Measurements from ENCODE around the gene GSAP.
"Not testable (repeated sequence)": the region's sequence is repeated elsewhere in the genome, so short reads cannot be mapped to it uniquely, and the experiment has no call there.

GSAP gene

DNA sequence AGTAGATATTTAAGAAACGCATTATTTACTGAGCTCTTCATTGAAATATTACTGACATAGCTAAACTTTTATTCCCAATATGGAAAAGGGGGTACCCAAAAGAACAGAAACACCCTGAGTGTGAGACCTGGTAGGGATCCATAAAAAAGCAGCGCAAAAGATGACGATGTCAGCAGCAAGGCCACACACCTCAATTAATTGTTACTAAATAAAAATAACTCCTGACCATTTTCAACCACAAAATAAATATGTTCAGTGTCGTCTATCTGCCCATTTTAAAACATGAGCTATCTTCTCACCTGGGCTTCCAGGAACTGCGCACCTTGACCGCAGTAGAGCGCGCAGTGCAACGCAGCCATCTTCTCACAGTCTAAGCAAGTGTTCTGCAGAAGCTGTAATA lies 61.2 kb downstream of the GSAP start:
- no peak for DNase-seq (ENCODE audit: low read depth)

DNA sequence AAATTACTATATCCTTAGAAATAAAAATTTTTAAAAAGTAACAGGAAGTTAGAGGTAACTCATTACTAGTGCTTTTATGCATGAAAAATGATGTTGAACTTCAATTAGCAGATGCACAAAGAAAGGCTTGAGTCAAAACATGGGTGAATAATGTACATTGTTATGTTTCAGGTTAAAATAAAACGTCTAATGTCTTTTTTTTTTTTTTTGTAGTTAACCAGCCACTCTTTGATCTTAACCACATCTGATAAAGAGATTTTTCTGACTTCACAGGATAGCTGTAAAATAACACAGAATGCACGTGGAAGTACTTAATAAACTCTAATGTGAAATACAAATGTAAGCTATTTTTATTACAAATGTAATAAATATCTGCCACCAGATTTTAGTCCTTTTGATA lies 61.7 kb downstream of the GSAP start:
- DNase-seq (ENCODE audit: low read depth) = no peak

DNA sequence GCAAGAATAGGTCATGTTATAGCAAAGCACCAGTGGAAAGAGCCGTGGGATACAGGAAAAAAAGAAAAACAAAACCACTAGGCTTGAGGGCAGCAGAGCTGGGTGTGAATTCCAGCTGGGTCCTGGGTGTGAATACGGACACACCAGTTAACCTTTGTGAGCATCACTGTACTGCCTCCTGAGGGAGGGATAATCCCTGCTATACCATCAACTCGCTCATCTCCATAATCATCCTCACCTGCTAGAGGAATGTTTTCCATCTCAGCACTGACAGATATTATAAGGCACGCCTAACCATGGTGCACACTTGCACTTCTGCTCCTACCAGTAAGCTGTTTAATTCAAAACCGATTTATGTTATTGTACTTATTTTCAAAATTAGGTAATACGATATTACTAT lies 62.2 kb downstream of the GSAP start:
- DNase-seq (ENCODE audit: low read depth) = no peak

DNA sequence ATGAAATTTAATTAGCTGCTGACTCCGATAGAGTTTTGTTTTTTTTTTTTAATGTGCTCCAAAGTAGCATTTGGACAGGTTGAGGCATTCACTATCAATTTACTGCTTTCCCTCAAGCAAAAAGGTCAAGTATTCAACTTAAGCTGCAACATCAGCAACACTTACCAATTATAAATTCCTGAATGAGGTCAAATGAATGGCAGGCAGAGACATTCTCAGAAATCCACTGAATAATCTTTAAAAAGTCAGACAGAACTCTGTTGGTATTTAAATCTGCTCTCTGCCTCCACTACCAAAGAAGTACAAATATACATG lies 62.8 kb downstream of the GSAP start:
- no peak for DNase-seq (ENCODE audit: low read depth)

DNA sequence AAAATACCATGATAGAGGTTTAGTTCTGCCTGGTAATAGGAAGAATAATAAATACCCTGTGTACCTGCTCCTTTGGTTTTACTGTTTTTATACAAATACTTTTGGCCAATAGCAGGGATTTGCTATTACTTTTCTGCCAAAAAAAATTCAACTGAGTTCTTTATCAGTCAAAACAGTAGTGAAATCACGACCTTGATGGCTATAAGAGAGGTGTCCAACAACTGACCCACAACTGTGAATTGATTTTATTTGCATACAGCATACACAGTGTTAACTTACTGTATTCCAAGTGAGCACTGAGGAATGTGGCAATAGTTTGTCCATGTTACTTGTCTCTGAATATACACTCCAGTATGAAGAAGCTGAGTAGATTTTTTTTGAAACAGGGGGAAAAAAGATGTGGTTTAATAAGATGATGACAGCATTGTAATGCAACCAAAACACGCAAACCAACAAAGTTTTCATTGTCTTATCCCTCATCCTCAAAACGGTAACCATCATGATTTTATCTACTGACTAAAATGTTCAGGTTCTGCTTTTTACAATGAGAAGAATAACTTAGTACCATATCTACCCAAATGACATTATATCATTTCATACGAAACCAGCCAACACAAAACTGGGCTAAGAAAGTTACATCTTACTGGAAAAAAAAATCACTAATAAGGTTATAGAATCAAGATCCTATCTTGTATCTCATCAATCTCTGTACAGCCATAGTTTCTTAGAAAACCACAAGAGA lies 63.3 kb downstream of the GSAP start:
- no peak for DNase-seq (ENCODE audit: low read depth)

DNA sequence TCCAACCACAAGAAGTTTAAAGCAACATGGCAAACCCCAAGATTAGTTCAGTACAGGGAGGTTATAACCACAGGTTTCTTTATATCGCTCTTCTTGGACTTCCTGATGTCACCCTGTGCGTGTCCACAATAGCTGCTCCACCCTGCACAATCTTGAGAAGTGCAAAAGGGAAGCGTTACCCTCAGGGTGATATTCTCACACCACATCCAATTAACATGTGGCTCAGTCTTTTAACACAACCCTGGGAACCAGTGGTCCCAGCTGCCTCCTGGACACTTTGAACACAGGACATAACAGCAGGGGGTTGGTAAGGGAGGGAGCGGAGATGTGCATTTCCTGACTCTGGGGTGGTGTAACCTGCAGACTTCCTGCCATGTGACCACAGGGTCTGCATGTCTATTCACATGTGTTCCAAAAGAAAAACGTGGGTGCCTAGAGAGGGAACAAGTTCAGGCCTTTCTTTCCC lies 64.6 kb downstream of the GSAP start:
- peak; percentile 21 for DNase-seq (ENCODE audit: low read depth)

DNA sequence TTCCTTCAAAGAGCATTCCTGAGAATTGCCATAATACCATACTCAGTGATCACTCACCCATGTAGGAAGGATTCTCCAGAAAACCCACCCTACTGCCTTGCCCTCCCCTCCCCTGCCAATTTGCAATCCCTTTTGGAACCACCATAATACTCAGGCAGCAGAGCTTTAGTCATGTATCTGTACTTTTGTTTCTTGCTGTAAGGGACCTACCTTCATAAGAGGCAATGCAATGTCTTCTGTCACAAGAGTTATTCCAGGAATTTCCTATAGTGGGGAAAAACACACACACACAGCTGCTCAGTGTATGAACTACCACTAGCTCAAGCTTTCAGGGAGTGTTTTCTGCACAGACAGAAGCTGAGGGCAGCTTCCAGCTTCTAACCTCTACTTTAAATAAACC lies 67.0 kb downstream of the GSAP start:
- no peak for DNase-seq (ENCODE audit: low read depth)

DNA sequence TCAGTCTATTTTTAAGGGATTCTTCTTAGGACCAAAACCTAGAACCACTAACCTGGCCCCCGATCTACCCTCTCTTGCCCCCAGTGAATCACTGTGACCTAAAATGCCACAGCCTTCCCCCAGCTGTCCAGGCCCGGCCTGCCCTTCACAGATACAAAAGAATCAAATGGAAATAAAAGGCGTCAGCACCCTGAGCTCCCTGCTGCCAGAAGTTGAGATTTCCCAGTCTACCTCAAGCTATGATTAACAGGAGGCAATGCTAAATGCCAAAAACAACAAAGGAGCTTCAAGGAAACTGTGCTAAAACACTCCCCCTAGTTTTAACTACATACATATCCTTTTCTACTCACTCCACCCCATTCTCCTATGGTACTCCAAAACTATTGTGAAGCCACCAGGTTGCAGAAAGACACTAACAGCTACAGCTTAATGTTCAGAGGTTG lies 67.8 kb downstream of the GSAP start:
- no peak for DNase-seq (ENCODE audit: low read depth)

DNA sequence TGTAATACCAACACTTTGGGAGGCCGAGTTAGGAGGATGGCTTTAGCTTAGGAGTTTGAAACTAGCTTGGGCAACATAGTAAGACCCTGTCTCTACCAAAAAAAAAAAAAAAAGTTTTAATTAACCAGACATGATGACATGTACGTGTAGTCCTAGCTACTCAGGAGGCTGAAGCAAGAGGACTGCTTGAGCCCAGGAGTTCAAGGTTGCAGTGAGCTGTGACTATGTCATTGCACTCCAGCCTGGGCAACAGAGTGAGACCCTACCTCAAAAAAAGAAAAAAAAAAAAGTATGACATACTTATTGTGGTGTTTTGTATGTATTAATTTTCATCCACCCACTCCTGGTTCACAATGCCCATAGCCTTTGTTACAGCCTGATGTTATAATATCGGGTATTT lies 69.7 kb downstream of the GSAP start:
- no peak for DNase-seq (ENCODE audit: low read depth)

DNA sequence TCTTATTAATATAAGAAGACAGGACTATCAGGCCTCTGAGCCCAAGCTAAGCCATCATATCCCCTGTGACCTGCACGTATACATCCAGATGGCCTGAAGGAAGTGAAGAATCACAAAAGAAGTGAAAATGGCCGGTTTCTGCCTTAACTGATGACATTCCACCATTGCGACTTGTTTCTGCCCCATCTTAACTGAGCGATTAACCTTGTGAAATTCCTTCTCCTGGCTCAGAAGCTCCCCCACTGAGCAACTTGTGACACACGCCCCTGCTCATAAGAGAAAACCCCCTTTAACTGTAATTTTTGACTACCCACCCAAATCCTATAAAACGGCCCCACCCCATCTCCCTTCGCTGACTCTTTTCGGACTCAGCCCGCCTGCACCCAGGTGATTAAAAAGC lies 70.7 kb downstream of the GSAP start:
- DNase-seq (ENCODE audit: low read depth) = not testable (repeated sequence)

DNA sequence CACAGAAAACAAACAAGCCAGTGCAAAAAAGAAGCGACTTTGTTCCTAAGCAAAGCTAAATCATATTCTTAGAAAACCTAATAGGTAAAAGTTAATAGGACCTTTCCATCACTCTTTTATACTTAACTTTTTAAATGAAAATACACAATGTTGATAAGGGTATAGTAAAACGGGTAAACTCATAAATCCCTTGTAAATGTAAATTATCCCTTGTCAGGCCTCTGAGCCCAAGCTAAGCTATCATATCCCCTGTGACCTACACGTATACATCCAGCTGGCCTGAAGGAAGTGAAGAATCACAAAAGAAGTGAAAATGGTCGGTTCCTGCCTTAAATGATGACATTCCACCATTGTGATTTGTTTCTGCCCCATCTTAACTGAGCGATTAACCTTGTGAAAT lies 76.4 kb downstream of the GSAP start:
- DNase-seq (ENCODE audit: low read depth) = no peak

DNA sequence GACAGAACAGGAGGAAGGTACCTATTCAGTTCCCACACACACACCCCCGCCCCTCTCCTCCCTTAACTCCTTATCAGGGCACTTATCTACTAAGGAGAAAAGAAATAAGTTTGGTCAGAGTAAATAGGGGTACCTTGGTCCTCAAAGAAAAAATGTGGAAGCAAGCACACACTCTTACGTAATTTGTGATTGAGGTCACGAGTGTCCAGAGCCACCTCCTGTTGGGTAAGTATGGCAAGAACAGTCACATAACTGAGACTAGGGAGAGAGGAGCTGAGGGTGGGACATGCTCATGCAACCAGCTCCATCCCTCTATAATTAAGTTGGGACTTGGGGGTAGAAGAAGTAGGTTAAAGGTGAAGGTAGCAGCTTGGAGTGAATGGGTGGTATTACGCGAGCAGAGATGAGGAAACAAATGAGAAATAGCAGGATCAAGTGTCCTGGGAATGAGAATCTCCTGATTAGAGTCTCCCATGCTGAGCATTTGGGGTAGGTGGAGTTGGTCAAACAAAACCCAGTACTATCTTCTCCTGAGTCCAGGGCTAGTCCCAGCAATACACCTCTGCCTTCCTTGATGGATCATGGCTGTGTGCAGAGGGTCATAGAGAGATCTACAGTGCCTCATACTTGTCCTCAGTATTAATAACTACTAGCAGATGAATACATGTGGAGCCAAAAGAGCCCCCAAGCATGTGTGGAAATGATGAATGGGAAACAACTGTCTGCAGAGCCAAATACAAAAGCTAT lies 77.1 kb downstream of the GSAP start:
- no peak for DNase-seq (ENCODE audit: low read depth)

DNA sequence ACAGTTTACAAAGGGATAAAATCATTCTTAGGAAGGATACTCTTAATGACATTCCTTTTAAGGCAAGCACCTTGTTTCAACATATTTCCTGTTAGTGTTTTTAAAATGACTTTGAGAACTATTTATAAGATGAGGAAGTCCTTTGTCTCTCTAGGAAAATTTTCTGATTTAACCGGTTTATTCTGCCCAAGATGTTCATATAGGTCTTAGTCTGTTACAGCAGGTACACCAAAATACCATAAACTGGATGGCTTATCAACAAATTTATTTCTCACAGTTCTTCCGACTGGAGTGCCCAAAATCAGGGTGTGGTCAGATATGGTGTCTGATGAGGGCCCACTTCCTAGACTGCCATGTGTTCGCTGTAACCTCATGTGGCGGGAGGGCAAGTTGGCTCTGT lies 77.9 kb downstream of the GSAP start:
- no peak for DNase-seq (ENCODE audit: low read depth)

DNA sequence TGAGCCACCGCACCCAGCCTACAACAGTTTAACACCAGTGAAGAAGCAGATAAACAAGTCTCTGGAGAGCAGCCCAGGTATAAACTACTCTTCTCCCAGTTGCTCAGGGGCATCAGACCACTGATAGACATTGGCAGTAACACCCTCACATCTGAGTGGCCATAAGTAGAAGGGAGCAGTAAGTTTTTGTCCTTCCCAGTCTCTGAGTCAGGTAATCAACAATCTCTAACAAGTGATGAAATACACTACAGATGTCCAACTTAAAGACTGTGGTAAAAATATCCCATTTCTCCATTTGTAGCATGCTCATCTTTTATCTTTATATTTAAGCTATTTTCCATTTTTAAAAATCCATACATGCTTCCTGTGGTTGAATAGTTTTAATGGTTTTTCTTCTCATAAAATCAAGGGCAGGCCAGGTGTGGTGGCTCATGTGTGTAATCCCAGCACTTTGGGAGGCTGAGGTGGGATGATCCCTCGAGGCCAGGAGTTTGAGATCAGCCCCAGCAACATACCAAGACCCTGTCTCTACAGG lies 78.6 kb downstream of the GSAP start:
- DNase-seq (ENCODE audit: low read depth) = no peak

DNA sequence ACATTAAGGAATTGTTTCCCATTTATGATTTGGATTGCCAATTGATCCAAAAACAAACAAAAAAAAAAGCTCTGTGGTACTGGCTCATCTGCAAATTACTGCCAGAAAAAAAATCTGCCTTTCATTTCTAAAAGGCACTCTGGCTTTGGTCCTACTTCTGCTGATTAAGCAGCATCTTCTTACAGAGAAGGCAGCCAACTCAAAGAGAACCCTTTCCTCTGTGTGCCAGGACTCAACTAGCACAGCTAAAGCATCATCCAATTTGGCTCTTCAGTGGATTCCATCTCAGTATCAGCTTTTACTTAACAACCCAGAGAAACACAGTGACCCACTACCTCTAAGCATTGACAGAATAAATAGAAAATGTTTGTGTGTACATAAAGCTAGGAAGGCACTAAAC lies 80.6 kb downstream of the GSAP start:
- no peak for DNase-seq (ENCODE audit: low read depth)

DNA sequence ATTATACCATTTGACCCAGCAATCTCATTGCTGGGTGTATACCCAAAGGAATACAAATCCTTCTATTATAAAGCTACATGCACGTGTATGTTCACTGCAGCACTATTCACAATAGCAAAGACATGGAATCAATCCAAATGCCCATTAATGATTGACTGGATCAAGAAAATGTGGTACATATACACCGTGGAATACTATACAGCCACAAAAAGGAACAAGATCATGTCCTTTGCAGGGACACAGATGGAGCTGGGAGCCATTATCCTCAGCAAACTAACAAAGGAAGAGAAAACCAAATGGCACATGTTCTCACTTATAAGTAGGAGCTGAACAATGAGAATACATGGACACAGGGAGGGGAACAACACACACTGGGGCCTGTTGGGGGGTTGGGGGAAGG lies 82.1 kb downstream of the GSAP start:
- DNase-seq (ENCODE audit: low read depth) = not testable (repeated sequence)

DNA sequence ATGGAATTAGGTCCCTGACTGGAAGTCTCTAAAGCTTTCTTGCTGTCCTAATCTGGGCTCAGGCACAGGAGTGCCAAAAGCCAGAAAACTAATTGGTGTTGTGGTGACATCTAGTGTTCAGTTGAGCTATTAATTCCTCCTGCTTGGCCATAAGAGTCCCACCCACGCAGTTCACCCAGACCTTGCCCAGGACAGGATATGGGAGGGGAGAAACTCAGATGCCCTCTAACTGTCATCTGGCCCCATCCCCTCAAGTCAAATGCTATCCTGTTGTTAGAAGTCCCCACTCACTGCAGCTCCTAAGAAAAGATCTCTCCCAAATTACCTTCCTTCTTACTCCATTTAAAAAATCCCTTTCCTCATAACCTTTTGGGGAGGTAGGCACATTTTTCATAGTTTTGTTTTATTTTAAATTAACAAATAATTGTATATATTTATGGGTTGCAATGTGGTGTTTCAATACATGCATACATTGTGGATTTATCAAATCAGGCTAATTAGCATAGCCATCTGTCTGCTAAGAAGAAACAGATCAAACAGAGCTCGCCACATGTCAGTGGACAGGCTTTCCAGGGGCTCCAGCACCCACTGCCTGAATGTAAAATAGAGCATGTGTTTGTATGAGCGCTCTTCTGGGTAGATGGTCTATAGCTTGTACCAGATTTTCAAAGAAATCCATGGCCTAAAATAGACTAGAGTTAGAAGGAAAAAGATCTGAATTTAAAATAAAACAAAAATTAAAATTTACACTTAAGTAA lies 84.0 kb downstream of the GSAP start:
- DNase-seq (ENCODE audit: low read depth) = peak; percentile 36

DNA sequence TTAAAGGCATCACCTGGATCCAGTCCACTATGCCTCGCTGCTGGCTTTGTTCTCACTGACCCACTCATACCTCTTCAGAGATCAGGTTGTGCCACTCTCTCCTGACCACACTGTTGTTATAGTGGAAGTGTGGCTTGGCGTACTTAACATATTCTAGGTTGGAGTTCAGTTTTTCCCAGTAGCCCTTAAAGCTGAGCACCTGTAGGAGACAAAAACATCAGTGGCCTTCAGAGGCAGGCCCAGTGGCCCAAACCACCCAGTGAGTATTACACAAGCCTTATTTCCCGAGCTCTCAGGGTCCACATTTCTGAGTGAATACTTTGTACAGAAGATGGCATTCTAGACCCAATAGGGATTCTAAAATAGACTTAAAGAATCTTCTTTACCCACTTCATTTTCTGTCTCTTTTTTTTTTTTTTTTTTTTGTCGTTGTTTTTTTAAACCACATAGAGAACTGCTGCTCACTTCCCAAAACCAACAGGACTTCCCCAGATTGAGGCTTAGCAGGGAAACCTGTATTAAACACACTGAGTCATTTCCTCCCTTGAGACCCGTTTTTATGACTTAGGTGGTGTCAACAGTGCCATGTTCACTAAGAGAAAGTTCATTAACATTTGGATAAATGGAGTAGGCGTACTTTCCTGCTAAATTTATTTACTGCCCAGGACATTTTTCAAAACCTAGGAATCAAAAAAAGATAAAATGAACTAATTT lies 85.8 kb downstream of the GSAP start:
- DNase-seq (ENCODE audit: low read depth) = no peak

DNA sequence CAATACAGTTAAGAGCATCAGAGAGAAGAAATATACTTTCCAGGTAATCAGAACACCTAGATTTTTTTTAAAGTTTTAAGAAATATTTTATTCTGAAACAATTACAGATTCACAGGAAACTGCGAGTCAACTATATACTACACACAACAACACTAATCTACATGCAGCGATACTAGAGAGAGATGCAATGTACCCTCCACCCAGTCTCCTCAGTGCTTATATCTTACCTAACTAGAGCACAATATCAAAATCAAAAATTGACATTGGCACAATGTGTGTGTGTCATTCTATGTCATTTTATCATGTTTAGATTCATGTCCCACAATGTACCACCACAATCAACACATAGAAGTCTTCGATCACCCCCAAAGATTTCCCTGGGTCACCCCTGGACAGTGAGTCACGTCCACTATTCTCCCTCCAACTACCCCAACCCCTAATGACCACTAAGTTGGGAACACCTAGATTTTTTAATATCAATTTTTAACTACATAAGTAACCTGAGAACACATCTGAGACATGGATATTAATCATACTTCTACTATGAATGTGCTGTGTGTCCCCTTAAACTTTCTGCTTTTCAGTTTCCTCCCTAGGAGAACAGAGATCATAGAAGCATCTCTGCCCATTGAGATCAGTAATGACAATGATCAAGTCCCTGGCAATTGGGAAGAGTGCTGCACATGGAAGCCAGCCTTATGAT lies 86.5 kb downstream of the GSAP start:
- DNase-seq (ENCODE audit: low read depth) = no peak

DNA sequence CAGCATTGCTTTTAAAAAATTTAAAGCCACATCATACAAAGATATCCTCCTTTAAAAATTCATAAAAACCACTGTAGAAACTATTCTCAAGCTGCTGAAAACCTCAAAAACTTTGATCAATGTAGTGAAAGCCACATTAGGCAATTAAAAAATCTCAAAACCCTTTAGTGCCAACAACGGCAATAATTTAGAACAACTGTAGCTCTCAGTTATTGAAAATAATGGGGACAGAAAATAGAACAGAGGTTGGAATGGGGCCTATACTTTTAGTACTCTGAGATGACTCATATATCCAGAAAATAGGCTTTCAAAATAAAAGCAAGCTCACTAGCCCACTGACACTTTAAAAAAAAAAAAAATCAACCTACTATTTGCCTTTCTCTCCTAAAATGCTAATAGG lies 87.5 kb downstream of the GSAP start:
- DNase-seq (ENCODE audit: low read depth) = no peak

DNA sequence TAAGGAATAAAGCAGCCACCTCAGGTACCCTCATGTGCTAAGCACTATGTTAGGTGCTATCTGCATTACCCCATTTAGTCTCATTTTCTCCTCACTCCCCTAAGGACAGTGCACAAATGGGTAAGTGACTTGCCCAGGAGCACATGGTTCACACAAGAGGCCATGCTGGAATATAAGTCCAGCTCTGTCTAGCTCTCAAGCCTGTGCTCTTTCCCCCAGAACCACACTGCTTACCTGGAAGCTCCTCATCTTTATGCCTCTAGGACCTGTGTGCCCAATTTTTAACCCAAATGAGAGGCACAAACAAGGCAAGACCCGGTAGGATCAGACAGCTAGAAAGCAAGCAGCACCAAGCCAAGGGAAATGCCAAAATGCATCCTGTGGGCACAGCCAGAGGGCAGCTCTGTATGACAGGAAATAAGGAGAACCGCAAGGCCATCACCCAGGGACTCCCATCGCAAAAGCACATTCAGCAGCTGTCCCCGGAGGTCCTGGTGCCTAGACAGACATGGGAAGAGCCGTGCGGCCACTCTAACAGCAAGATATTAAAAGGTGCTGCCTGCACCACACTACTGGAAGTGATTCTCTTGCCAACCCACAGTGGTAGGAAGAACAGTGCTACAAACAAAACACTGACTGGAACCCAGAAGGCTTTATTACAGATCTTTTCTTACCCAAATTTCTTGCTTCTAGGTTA lies 88.1 kb downstream of the GSAP start:
- DNase-seq (ENCODE audit: low read depth) = no peak

Measured in activated T-cell treated with anti-CD3 and anti-CD28 coated beads for 48 hours (primary cell).